Measurements from ENCODE around the gene NFIX. TPM values are rescaled to one million over a fixed set of nuclear protein-coding genes. Genes with fewer than 3 reads are reported as not detected.
A peak's percentile ranks its signal among the peaks of the same experiment; 100 is the strongest.

Gene NFIX
- total RNA-seq, 1 donor from 2014 or later, result 8.4 TPM

GRCh38 chr19:13087795-13088537 is 92.7 kb downstream of the NFIX start:
- Histone ChIP-seq H3K27me3 (ENCODE audit: insufficient read depth, low read length) (no peaks in the 10 kb centered on the region), H3K9me3 (ENCODE audit: insufficient read depth, low read depth, low read length) (no peaks in the 10 kb centered on the region), H3K4me3 (ENCODE audit: insufficient read depth, low read depth, low read length) (no peak overlapping the region), H4K20me1 (ENCODE audit: insufficient read depth, low read length) (peaks cover 30% of the 10 kb centered on the region), H3K79me2 (ENCODE audit: insufficient read depth, low read length) (peaks cover 14% of the 10 kb centered on the region), H3K9ac (ENCODE audit: low read length) (no peak overlapping the region), H2AFZ (ENCODE audit: low read depth, low read length) (no peak overlapping the region), H3K4me1 (ENCODE audit: insufficient read depth, low read length) (peaks cover 35% of the 10 kb centered on the region), H3K27ac (ENCODE audit: low read depth, low read length) (no peak overlapping the region), H3K36me3 (ENCODE audit: insufficient read depth, low read length) (peaks cover 2% of the 10 kb centered on the region), H3K4me2 (ENCODE audit: low read length) (peak overlapping the region; percentile 59)
- Mint-ChIP-seq H3K4me1 (ENCODE audit: low read depth, unreplicated experiment) (peaks cover 24% of the 10 kb centered on the region), H3K9me3 (ENCODE audit: unreplicated experiment) (no peaks in the 10 kb centered on the region), H3K36me3 (ENCODE audit: low read depth, unreplicated experiment) (peaks cover 12% of the 10 kb centered on the region), H3K27ac (ENCODE audit: unreplicated experiment) (no peak overlapping the region), H3K27me3 (ENCODE audit: low read depth, unreplicated experiment) (peaks cover 48% of the 10 kb centered on the region), H3K4me3 (ENCODE audit: unreplicated experiment) (no peak overlapping the region)
- DNase-seq (ENCODE audit: low read depth) (no peak), FAIRE-seq (no peak)
- TF ChIP-seq CTCF (IDR thresholded peaks at IDR 0.05; ENCODE audit: insufficient read depth, low read depth, low read length), result no peak
- no peak for TF ChIP-seq EZH2 (IDR thresholded peaks at IDR 0.05; ENCODE audit: insufficient read depth, low read length)

DNA sequence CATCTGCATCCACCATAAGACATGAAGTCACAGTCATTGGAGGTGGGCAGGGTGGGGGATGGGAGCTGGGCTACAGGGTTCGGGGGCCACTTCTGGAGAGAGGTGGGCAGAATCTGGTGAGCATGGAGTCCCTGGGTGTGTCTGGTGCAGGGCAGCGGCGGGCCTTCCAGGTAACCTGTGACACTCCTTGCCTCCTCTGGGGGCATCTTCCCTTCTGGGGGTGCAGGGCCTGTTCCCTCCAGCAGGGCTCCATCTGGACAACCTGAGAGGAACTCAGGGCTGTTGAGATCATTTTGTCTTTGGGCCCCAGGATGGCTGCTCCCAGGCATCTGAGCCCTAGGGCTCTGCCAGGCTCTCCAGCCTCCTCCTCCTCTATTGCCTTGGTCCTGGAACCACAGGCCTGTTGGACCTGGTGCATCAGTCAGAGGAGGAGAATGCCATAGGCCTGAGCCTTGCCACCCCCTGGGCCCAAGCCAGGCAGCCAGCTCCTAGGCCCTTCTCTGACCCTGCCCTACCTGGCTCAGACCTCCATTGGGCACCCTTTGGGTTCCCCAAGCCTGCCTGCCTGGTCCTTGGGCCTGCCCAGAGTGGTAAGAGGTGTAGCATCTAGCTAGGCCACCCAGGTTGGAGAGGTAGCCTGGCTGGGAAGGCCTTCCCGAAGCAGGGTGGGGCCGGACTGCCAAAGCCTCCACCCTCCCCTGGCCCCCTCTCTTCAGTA is 94.0 kb downstream of the NFIX start:
- Histone ChIP-seq H3K79me2 (ENCODE audit: insufficient read depth, low read length) (peaks cover 14% of the 10 kb centered on the region), H3K9me3 (ENCODE audit: insufficient read depth, low read depth, low read length) (no peaks in the 10 kb centered on the region), H3K4me3 (ENCODE audit: insufficient read depth, low read depth, low read length) (no peak overlapping the region), H3K27ac (ENCODE audit: low read depth, low read length) (peak overlapping the region; percentile 45), H3K36me3 (ENCODE audit: insufficient read depth, low read length) (peaks cover 2% of the 10 kb centered on the region), H4K20me1 (ENCODE audit: insufficient read depth, low read length) (peaks cover 20% of the 10 kb centered on the region), H2AFZ (ENCODE audit: low read depth, low read length) (no peak overlapping the region), H3K4me1 (ENCODE audit: insufficient read depth, low read length) (peaks cover 45% of the 10 kb centered on the region), H3K27me3 (ENCODE audit: insufficient read depth, low read length) (no peaks in the 10 kb centered on the region), H3K9ac (ENCODE audit: low read length) (peak overlapping the region; percentile 83), H3K4me2 (ENCODE audit: low read length) (no peak overlapping the region)
- Mint-ChIP-seq H3K9me3 (ENCODE audit: unreplicated experiment) (no peaks in the 10 kb centered on the region), H3K4me3 (ENCODE audit: unreplicated experiment) (no peak overlapping the region), H3K36me3 (ENCODE audit: low read depth, unreplicated experiment) (peaks cover 12% of the 10 kb centered on the region), H3K27ac (ENCODE audit: unreplicated experiment) (no peak overlapping the region), H3K27me3 (ENCODE audit: low read depth, unreplicated experiment) (peaks cover 44% of the 10 kb centered on the region), H3K4me1 (ENCODE audit: low read depth, unreplicated experiment) (peaks cover 24% of the 10 kb centered on the region)
- DNase-seq (ENCODE audit: low read depth) (no peak), FAIRE-seq (no peak)
- TF ChIP-seq EZH2 (IDR thresholded peaks at IDR 0.05; ENCODE audit: insufficient read depth, low read length), result no peak
- TF ChIP-seq CTCF (IDR thresholded peaks at IDR 0.05; ENCODE audit: insufficient read depth, low read depth, low read length), result peak; percentile 40

Data from astrocyte (in vitro differentiated cells and primary cell).